ENCODE results near the gene GRIA2.

GRIA2 gene

GRCh38 chr4:157405070-157405469, 184.5 kb downstream of the GRIA2 start:
- no peak for DNase-seq
